Colon (tissue), 2 donors: ENCODE results near the gene DAB2.

Source experiments
- FAIRE-seq: peaks from 2 replicates; lab custom pipeline; 2012; peaks lifted over from hg19 to GRCh38; lab: Jason Lieb, UNC
- donor health status: control.
- donor health status: control.

DAB2 gene

GRCh38 chr5:39381376-39381775 lies 43.4 kb downstream of the DAB2 start:
- no peak for FAIRE-seq

DNA sequence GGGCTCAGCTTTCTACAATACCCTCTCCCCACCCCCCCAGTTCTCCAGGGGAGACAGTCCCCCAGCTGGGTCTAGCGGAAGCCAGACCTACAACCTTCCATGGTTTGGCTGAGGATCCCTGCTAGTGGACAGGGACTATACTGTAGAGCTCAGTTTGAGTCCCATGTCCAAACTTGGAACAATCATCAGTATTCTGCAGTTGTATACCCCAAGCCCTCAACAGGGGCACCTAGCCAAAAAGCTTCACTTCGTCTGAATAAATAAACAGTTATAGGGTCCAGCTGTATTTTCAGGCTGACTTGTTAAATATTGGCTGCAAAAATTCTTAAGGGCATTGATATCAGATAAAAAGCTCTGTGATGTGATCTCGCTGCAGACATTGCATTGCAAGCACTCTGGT lies 45.1 kb downstream of the DAB2 start:
- FAIRE-seq = no peak

- no peak for FAIRE-seq
Measured at GRCh38 chr5:39377613-39378012, 47.2 kb downstream of the DAB2 start.

DNA sequence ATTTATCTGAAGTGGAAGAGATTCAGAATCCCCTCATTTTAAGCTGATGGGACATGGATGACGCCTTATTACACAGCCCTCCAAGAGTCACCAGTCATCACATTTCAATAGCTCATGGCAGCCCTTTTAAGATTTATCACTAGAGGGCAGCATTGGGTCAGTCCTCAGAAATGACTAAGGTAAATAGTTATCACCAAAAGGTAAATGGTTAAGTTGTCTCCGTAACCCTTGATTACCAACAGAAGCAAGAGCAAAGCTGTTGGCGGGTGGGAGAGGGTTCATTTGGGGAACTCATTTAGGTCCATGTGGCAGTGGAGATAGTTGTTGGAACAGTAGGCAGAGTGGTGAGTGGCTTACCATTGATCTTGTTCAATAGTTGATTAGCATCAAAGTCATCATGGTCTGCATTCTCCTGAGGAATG lies 48.5 kb downstream of the DAB2 start:
- FAIRE-seq = no peak

DNA sequence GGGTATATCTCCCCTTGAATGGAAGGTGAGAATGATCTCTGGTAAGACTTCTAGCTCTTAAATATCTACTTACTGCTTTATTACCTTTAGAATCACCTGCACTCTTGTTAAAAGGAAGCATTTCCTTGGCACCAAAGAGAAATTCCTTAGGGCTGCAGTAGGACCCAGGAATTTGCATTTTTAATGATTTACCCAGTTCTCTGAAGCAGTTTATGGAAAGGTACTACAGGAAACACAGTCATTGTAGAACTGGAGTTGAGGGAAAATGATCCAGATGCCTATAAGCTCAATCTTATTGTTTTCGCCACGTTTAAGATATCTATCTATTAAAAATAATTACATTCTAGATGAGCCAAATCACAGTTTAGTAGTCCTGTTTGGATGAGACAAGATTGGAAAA lies 51.0 kb downstream of the DAB2 start:
- FAIRE-seq = no peak

DNA sequence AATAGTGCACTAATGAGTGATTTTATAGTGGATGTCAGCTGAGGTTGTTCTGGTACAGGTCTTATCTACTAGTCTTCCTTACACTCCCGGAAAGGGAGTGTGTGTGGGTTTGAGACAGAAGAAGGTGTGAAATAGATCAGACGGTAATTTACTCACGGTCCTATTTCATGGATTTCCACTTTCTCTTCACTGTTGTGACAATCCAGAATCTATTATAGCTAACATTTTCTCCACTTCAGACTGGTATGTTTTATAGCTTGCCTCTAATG lies 53.5 kb downstream of the DAB2 start:
- no peak for FAIRE-seq

DNA sequence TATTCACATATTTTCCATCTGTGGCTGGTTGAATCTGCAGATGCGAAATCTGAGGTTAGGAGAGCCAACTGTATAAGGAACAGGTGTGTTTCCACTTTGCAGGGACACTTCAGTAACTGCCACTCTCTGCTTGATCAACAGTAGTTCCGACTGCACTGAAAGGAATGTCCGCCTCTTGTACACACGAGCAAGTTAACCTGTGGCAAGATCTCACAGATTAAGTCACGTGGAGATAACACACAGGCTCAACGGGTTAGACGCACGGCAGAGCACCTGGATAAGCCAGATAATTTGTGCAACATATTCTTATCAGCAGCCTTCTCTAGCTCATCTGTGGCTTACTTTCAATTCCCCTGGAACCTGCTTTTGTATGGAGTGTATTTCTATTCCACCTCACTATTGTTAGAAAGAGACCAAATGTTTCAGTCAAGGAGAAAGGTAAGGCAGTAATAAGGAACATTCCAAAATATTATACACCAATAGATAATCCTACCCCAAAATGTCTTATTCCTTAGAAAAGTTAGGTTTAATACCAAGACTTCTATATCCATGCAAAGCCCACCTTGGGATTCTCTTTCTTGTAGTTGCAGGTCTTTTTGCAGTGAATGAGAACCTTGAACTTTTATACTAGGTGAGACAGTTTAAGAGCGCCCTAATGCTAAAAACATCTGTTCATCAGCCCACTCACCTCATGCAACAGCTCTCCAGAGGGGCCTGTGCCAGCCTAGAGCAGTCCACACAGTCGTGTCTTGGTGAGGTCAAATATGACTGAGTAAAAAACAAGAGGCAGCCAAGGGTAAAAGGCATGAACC lies 54.0 kb downstream of the DAB2 start:
- FAIRE-seq = no peak

DNA sequence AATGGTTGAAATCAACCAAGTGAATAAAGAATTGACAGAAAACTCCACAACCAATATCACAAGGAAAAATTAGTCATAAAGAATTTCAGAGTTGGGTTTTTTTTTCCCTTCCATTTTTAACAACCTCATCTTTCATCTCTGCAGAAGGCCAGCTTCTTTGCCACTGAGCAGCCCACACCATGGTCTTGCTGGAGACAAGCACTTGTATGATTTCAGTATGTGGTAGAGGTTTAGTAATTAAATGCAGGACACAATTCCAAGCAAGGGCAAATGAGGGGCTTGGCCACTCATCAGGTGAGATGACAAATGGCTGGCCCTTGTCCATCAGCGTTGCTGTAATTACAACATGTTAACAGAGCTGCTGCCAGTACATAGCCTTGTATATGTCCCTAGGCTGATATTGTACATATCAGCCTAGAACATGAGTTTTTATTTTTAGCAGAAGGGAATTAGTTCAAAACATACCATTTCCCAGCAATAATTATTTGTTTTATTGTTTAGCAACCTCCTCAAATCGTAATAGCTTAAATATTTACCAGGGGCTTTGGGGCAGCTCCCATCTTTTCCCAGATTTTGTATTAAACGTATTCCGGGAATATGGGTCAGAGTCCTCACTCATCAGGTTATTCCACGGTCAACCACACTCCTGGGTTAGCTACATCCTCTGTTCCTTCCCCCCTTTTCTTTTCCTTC lies 55.5 kb downstream of the DAB2 start:
- FAIRE-seq = no peak

GRCh38 chr5:39368116-39368515 lies 56.7 kb downstream of the DAB2 start:
- FAIRE-seq = no peak

- no peak for FAIRE-seq
Measured at GRCh38 chr5:39367711-39368110, 57.1 kb downstream of the DAB2 start.

- no peak for FAIRE-seq
Measured at GRCh38 chr5:39364367-39364766, 60.4 kb downstream of the DAB2 start, which contains the start of gene C9. C9 (minus strand) TSS chr5:39364495; CDS start chr5:39364464, 31 bp downstream.

DNA sequence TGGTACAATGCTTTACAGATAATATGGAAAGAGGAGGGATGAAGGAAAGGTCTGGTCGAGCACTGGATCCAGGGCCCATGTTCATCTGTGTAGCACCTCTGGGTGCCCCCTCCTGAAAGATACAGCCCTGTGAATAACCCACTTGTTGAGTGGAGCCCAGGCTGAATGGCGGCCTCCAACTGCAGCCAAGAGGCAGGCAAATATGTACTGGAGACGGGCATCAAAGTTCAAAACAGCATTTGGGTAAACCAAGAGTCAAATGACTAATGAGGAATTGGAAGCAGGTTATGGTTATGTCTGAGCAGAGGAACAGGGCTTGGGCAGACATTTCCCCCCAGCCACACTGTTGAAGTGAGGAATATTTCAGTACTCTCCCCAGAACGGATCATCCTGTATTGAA lies 61.6 kb downstream of the DAB2 start:
- no peak for FAIRE-seq

- no peak for FAIRE-seq
Measured at GRCh38 chr5:39362646-39363045, 62.1 kb downstream of the DAB2 start.

DNA sequence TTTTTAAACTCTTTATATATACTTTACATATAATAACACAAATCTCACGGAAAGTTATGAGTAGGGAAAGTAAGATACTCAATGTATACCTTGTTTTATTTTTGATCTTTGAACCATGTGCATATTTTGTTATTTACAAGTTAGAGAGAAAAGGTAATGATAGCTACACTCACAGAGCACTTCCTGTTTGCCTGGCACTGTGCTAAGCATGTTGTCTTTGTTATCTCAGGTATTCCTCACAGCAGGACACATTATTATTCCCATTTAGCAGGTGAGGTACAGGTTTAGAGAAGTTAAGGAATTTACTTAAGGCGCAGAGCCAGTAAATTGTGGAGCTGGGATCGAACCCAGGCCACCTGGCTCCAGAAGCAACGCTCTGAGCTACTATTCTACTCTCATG lies 63.5 kb downstream of the DAB2 start:
- no peak for FAIRE-seq

- no peak for FAIRE-seq
Measured at GRCh38 chr5:39360471-39361111, 64.2 kb downstream of the DAB2 start.

DNA sequence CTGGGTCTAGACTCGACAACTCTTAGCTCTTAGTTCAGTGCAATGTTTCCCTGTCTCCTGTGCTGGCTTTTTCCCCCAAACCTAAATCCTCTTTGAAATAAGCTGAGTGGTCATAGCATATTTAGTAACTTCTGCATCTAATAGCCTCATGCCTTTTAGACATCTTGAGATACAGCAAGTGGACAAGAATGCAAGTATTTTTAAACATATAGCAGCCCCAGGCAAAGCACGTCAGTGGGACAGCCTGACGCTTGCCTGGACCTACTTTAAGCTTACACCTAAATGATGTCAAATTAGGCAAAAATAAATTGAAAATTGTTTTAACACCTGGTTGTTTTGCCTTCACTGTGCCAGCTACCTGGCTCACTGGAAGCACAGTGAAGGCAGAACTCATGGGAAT lies 68.5 kb downstream of the DAB2 start:
- FAIRE-seq = no peak

- no peak for FAIRE-seq
Measured at GRCh38 chr5:39355324-39355723, 69.5 kb downstream of the DAB2 start.

GRCh38 chr5:39353717-39354399 lies 70.9 kb downstream of the DAB2 start:
- FAIRE-seq = no peak

- FAIRE-seq = no peak
Measured at GRCh38 chr5:39352951-39353350, 71.8 kb downstream of the DAB2 start.

GRCh38 chr5:39352170-39352569 lies 72.6 kb downstream of the DAB2 start:
- no peak for FAIRE-seq

GRCh38 chr5:39349484-39349883 lies 75.3 kb downstream of the DAB2 start:
- FAIRE-seq = no peak

- no peak for FAIRE-seq
Measured at GRCh38 chr5:39342460-39342859, 82.3 kb downstream of the DAB2 start.

DNA sequence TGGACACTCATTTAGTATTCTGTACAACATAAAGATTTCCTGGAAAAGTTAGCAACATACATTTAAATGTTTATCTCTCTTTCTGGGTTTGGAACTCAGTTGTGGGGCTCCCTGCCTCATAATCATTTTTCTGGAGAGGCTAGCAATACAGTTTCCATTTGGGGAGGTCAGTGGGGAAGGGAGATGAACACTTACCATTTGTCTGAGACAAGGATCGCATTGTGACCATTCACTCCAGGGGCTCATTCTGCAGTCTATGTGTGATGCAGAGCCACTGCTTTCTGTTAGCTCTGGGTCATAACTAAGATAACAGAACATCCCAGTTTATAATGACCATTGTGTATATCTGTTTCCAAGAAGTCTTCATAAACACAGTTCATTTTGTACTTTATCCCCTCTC lies 82.9 kb downstream of the DAB2 start:
- FAIRE-seq = no peak
